ENCODE results near the gene CXCL1.

DNA sequence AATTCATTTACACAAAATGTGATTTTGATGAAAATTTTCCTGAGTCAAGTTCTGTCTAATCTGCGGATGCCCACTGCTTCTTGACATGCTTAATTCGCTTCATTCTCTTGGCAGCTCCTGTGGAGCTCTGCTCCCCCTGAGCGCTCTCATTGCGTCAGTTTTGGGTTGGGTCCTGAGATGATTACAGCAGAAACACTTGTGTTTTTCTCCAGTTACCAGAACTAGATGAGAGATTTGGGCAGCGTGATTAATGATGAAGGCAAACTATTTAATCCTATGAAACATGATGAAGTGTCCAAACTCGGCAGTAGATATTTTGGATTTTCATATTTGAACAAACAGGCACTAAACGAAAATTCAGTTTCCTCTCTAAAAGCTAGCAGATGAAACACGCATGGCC is 4.2 kb upstream of the CXCL1 start:
- TF ChIP-seq EZH2phosphoT487 (IDR thresholded peaks at IDR 0.05; ENCODE audit: low read depth, severe bottlenecking, unreplicated experiment) (no peak), EZH2 (IDR thresholded peaks at IDR 0.05; ENCODE audit: borderline replicate concordance) (no peak)
- TF ChIP-seq, protein P1, sequence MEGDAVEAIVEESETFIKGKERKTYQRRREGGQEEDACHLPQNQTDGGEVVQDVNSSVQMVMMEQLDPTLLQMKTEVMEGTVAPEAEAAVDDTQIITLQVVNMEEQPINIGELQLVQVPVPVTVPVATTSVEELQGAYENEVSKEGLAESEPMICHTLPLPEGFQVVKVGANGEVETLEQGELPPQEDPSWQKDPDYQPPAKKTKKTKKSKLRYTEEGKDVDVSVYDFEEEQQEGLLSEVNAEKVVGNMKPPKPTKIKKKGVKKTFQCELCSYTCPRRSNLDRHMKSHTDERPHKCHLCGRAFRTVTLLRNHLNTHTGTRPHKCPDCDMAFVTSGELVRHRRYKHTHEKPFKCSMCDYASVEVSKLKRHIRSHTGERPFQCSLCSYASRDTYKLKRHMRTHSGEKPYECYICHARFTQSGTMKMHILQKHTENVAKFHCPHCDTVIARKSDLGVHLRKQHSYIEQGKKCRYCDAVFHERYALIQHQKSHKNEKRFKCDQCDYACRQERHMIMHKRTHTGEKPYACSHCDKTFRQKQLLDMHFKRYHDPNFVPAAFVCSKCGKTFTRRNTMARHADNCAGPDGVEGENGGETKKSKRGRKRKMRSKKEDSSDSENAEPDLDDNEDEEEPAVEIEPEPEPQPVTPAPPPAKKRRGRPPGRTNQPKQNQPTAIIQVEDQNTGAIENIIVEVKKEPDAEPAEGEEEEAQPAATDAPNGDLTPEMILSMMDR (IDR thresholded peaks at IDR 0.05; ENCODE audit: poor library complexity): no peak

Measured in hepatocyte (in vitro differentiated cells).